GM21447 (cell line): ENCODE measurements around the gene TBR1.

ENCODE experiments used
- ATAC-seq: cut with Tn5 transposase; IDR thresholded peaks from one replicate; pipeline ENCODE4 v1.9.1; 2021; ENCODE audit not compliant: unreplicated experiment

Gene TBR1

DNA sequence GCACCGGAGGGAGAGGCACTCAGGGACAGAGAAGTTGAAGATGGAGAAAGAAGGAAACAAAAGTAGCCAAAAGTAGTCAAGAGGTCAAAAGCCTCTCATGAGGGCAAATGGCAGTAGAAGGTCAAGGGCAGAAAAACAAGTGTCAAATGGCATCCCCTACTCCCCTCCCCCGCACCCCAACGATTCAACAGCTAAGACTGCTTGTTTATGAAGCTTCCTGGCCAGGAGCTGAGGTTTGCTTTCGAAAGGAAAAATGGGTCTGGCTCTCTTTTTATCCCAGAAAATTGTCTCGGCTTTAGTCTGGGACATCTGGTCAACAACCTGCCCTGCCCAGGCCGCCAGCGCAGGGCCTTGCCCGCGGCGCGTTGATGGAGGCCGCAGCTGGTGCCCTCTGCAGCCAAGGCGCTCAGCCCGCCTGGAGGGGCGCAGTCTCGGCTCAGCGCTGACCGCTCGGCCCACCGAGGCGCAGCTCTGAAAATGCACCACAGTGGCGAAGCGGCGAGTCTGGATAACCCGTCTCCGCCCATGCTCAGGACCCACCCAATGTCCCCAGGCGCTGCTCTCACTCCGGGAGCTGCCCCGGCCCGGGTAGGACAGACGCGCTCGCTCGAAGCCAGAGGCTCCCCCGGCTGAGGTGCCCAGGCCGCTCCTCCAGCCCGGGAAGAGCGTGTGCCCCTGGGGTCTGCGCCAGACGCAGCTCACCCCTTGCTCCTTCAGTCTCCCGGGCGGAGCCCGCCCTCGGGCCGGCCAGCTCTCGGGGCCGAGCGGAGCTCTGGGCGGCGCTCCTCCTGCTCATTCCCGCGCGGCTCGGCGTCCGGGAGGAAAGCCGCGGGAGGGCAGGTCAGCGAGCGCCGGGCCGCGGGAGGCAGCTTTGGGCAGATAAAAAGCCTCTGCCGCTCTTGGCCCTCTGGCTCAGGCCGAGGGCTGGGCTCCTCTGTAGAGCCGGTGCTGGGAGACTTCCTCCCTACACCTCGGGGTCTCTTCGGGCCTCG, 1.8 kb upstream of the TBR1 start:
- no peak for ATAC-seq

DNA sequence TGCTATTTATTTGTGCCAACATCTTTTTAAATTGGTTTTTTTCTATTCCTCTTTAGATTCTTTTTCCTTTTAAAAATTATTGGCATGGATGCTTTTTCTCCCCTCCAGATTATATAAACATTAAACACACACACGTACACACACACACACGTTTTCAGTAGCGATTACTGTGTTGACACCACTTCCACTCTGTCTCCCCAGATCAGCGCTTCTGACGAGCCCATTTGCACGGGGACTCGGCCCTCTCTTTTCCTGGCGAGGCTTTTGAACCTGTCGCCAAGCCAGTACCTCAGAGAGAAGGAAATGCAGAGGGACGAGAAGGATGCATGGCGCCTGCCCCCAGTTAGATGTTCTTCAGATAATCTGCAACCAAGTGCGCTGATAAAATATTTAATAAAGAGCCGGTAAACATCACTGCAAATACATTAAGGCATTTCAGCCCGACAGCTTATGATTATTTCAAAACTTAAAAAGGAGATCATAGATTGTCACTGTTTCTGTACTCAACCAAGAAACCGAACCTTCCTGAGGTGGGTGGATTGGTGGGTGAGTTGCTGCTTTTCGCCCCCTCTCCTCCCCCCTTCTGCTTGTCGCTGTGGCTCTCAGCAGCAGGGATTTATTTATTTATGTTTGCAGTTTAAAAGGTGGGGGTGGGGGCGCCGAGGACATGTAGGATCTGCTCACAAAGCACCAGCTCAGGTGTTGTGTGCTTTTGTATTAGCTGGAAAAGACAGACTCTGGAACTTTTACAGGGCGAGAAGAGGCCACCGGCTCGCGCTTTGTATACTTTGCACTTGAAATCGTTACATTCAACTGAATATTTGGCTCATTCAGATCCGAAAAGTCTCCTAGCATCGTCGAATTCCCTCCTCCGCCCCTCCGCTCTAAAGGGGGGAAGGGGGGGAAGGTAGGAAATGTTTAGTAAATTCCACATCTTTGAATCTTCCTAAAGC, 787 bp upstream of the TBR1 start:
- no peak for ATAC-seq

DNA sequence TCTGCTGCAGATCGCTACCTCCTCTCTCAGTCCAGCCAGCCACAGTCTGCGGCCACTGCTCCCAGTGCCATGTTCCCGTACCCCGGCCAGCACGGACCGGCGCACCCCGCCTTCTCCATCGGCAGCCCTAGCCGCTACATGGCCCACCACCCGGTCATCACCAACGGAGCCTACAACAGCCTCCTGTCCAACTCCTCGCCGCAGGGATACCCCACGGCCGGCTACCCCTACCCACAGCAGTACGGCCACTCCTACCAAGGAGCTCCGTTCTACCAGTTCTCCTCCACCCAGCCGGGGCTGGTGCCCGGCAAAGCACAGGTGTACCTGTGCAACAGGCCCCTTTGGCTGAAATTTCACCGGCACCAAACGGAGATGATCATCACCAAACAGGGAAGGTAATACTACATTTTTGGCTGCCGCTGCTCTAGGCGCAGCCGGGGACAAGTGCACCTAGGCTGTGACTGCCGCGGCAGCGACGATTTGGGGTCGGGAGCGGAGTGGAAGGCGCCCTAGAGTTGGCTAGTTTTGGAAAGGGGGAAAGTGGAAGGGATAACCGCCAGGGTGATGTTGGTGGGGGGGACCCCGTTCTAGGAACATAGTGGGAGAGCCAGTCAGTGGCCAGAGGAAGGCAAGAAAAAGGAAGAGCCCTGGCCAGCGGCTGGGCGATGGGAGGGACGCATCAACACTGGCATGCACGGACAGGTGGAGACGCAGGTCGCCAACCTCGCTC, 776 bp downstream of the TBR1 start:
- ATAC-seq: no peak

DNA sequence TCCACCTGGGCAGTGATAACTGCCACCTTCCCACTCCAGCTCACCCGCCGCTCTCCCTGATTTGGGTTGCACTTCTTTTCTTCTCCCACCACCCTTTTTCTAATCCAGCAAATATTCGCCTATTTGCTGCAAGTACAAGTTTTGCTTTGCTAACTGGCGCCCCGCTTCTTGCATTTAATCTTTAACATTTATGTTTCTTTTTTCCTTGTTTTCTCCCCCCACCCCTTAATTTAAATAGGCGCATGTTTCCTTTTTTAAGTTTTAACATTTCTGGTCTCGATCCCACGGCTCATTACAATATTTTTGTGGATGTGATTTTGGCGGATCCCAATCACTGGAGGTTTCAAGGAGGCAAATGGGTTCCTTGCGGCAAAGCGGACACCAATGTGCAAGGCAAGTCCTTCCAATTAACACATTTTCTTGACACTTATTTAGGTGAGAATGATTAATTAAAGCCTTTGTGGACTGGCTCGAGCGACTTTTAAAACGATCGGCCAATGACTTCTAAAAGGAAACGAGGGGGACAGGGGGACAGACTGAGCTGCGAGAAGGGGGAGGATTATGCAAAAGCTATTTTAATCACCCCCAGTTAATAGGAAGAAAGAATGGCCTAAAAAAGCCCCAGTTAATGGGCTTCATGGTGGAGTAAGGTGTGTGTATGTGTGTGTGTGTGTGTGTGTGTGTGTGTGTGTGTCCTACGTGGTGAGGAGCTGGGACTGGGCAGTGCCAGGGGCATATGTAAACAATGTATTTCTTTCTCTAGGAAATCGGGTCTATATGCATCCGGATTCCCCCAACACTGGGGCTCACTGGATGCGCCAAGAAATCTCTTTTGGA, 1.6 kb downstream of the TBR1 start:
- ATAC-seq: no peak

DNA sequence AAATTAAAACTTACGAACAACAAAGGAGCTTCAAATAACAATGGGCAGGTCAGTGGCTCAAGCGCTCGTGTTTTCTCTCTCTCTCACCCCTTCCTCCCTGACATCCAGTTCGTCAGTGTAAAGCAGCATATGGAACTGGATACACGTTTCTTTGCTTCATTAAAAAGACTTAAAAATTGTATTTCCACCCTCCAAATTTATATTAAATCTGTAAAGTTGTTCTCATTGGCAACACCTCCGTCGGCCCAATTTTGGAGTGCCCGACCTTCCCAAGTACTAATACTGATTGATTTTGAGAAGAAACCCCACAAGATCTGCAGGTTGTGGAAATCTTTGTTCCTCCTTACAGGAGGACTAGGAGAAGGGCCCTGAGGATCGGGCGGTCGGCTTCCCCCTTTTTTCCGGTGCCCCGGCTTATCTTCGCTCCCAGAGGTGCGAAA, 2.2 kb downstream of the TBR1 start:
- ATAC-seq: no peak

GRCh38 chr2:161418715-161419637, 2.9 kb downstream of the TBR1 start:
- no peak for ATAC-seq

DNA sequence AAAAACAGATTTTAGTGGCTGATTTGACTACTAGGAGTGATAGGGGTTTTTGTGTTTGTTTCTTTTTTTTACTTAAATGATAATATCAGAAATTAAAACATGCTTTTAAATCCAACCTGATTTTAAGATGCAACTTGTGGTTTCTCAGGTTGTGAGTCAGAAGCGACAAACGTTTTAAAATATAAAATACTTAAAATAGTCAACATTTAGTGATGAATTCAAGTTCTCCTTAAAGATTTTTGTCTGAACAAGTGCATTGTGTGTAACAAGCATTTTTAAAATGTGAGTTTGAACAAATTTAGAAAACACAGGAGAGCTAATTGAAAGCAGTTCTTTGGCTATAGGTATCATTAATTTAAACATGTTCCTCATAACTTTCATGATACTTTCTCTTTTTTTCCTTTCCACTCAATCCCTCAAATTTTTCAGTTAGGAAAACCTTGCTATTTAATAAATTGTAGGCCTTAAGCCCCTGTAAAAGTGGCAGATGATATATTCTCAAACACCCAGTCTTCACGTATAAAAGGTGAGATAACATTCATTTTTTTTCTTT, 3.6 kb downstream of the TBR1 start:
- no peak for ATAC-seq

DNA sequence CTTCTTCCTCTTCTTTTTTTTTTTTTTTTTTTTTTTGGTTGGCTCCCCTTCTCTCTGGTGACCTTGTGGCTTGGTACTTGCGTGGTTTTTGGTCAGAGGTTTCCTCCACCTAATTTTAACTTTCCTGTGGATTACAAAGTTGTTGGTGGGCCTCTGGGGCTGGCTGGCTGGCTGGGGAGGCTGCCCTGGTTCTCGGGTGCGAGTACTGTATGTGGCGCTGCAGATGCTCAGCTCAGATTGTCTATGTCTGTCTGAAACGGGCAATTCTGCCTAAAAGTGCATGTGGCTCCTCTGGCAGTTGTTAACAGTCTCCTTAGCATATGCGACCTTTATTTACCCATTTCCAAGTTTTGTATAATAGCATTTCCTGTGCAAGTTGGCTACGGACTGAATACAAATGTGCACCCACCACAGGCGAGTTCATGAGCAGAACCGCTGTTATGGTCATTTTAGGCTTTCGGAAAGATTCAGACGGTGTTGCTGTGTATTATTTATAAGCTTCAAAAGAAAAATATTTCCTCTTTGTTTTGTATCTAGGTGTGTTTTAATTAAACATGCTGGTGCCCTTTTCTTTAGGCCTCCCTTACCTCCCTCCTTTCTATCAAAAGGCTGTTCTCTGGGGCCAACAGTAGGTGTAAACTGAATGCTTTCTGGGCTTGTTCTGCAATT, 4.4 kb downstream of the TBR1 start:
- ATAC-seq: no peak

GRCh38 chr2:161421686-161422085, 5.6 kb downstream of the TBR1 start:
- ATAC-seq: no peak

DNA sequence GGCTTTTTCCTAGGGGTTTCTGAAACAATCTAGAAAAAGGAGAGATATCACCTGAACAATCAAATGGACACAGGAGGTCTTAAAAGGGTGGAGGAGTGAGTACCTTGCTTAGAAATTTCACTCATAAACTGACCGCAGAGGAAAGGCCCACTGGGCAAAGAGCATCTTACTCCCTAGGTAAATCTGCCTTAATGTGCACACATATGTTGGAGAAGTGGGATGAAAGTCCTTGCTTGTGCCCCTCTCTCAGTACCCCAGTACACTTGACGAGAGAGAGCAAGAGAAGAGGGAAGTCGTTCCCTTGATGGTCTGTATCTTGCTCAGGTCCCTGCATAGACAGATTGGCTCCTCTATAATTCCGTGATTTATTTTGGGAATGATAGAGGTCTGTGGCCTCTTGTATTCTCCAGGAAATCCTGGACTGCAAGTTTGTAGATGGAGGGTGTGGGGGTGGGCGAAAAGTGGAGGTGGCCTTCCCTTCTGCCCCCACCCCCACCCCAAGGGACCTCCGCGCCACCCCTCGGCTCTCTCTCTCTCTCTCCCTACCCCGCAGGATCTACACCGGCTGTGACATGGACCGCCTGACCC, 6.8 kb downstream of the TBR1 start:
- ATAC-seq: no peak

DNA sequence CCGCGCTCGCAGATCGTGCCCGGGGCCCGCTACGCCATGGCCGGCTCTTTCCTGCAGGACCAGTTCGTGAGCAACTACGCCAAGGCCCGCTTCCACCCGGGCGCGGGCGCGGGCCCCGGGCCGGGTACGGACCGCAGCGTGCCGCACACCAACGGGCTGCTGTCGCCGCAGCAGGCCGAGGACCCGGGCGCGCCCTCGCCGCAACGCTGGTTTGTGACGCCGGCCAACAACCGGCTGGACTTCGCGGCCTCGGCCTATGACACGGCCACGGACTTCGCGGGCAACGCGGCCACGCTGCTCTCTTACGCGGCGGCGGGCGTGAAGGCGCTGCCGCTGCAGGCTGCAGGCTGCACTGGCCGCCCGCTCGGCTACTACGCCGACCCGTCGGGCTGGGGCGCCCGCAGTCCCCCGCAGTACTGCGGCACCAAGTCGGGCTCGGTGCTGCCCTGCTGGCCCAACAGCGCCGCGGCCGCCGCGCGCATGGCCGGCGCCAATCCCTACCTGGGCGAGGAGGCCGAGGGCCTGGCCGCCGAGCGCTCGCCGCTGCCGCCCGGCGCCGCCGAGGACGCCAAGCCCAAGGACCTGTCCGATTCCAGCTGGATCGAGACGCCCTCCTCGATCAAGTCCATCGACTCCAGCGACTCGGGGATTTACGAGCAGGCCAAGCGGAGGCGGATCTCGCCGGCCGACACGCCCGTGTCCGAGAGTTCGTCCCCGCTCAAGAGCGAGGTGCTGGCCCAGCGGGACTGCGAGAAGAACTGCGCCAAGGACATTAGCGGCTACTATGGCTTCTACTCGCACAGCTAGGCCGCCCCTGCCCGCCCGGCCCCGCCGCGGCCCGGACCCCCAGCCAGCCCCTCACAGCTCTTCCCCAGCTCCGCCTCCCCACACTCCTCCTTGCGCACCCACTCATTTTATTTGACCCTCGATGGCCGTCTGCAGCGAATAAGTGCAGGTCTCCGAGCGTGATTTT, 7.6 kb downstream of the TBR1 start:
- ATAC-seq: no peak

GRCh38 chr2:161424394-161424769, 8.3 kb downstream of the TBR1 start:
- ATAC-seq: no peak

GRCh38 chr2:161424891-161425727, 9.0 kb downstream of the TBR1 start:
- ATAC-seq: no peak

GRCh38 chr2:161425728-161426454, 9.8 kb downstream of the TBR1 start:
- ATAC-seq: no peak

DNA sequence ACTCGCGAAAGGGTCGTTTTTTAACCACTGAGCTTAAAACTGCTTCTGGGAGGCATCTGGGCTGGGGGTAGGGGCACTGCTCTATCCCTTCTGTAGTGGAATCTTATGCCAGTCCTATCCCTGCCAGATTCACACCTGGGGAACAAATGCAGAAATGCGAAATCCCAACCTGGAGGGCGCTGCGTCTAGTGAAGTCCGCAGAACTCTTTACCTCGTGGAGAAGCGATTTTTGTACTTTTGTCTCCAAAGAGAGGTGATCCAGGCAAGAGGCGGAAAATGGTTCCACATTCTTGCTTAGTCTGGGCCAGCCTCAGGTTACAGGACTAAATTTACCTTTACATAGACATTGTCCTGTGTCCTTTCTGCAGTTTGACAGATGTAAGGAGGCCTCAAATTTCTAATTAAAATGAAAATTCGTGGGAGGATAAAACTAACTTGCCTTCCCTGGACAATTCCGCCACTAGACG, 10.4 kb downstream of the TBR1 start:
- no peak for ATAC-seq
